Mesenteric fat pad (tissue), 1 donor: Measurements from ENCODE around the gene TSHZ2. TPM values are rescaled to one million over a fixed set of nuclear protein-coding genes. Genes with fewer than 3 reads are reported as not detected.
"Not testable (repeated sequence)": the region's sequence is repeated elsewhere in the genome, so short reads cannot be mapped to it uniquely, and the experiment has no call there.

ENCODE experiments used
- DNase-seq: peaks from one replicate; pipeline ENCODE4 v3.0.0-alpha.2; 2020; ENCODE audit warnings: low spot score
- total RNA-seq: library from RNA; stranded (reverse); fragmentation: NEBNext Ultra II Directional; extraction: Animal tissue kit (Norgen Biotek cat#: 25700); gene quantifications from one replicate; pipeline ENCODE4 v1.2.1, GENCODE V29; 2021
- donor health status: DM: yes; HTN: yes; CAD: no.

TSHZ2 gene
- total RNA-seq, 1 donor from 2014 or later: 60.5 TPM

- DNase-seq: no peak
Observed at GRCh38 chr20:53023732-53024520, 51.8 kb downstream of the TSHZ2 start.

DNA sequence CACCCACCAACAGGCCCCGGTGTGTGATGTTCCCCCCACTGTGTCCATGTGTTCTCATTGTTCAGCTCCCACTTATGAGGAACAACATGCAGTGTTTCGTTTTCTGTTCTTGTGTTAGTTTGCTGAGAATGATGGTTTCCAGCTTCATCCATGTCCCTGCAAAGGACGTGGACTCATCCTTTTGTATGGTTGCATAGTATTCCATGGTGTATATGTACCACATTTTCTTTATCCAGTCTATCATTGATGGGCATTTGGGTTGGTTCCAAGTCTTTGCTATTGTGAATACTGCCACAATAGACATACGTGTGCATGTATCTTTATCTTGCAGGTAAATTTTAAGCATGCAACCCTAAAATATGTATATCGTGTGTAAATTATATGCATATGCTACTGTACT, 52.5 kb downstream of the TSHZ2 start:
- DNase-seq: not testable (repeated sequence)

DNA sequence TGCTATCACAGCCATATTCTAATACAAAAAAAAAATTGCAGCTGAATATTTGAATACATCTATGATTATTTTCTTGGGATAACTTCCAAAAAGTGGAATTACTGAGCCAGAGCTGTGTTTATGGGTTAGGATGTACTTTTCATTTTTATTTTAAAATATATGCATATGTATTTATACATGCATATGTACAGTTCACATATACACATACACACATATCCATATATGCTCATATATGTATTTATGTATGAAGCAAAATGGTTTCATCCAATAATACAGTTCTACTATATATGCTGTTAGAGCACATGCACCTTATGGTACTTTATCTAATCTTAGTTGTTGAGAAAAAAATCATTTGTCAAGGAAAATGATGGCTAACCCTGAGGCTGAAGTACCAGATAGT, 54.9 kb downstream of the TSHZ2 start:
- DNase-seq: no peak

- no peak for DNase-seq
Observed at GRCh38 chr20:53028337-53029007, 56.3 kb downstream of the TSHZ2 start.

DNA sequence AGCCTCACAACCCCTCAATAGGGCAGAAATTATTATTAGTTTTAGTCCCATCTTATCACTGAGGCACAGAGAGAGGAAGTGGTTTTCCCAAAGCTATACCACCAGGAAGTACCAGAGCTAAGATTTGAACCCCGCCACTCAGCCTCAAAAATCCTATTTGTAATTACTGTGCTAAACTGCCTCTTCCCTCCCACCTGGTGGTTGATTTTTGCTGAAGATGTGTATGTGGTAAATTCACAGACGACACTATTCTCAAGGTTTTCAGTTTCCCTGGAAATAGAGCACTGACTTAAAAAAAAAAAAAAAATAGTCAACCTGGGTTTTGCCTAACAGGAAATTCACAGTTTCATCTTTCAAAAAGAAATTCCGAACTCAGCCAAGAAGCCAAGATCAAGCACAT, 57.9 kb downstream of the TSHZ2 start:
- no peak for DNase-seq

DNA sequence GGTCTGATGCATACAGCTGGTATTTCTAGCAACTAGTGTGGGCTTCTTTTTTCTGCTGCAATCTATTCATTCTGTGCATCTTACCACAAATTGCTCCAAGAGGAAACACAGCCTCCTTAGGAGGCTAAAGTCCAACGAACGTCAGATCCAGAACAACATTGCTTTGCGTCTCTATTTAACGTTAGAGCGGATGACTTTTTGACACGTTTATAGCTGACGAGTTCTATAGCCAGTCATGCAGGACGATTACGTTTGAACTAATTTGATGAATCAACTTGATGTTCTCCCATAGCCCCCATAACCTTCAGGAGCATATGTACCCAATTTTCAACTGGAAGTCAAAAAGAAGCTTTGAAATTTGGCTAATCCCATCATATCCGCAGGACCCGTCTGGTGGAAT, 59.9 kb downstream of the TSHZ2 start:
- DNase-seq: no peak

DNA sequence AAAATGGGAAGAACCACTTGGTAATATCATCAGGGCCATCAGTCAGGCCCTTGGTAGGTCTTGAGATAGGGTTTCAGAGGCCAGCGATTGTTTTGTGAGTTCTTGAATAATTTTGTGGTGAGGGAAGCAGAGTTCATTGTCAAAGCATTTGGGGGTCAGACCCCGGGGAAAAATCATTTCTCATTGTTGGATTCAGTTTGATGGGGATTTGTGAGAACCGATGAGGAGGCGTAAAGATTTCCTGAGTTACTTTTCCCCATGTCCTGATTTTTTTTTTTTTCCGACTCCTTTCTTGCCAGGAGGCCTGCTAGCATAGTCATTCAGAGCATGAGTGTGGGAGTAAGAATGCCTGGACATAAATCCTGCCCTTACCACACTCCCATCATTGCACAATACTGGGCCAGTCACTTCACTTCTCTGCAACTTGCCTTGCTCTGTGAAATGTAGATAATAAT, 60.3 kb downstream of the TSHZ2 start:
- no peak for DNase-seq

GRCh38 chr20:53033176-53033575, 61.0 kb downstream of the TSHZ2 start:
- DNase-seq: no peak

GRCh38 chr20:53034899-53035298, 62.7 kb downstream of the TSHZ2 start:
- DNase-seq: no peak

GRCh38 chr20:53036992-53037391, 64.8 kb downstream of the TSHZ2 start:
- no peak for DNase-seq

DNA sequence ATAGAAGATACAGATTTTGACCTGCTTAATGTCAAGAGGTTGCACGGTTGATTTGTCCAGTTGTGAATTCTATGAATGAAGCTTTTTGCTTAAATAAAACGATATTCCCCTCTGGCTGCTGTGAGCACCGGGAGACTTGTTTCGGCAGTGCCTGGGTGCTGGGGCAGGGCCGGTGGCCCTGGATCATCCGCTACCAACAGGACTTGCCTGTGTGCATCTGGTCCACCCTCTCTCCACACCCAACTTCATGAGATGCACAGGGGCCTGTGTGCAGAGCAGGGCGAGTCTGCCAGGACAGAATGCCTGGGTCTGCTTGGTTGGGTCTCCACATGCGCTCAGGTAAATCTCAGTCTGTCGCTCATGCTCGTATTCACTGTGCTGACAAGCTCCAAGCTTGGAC, 65.5 kb downstream of the TSHZ2 start:
- no peak for DNase-seq

- DNase-seq: no peak
Observed at GRCh38 chr20:53038299-53038698, 66.1 kb downstream of the TSHZ2 start.

DNA sequence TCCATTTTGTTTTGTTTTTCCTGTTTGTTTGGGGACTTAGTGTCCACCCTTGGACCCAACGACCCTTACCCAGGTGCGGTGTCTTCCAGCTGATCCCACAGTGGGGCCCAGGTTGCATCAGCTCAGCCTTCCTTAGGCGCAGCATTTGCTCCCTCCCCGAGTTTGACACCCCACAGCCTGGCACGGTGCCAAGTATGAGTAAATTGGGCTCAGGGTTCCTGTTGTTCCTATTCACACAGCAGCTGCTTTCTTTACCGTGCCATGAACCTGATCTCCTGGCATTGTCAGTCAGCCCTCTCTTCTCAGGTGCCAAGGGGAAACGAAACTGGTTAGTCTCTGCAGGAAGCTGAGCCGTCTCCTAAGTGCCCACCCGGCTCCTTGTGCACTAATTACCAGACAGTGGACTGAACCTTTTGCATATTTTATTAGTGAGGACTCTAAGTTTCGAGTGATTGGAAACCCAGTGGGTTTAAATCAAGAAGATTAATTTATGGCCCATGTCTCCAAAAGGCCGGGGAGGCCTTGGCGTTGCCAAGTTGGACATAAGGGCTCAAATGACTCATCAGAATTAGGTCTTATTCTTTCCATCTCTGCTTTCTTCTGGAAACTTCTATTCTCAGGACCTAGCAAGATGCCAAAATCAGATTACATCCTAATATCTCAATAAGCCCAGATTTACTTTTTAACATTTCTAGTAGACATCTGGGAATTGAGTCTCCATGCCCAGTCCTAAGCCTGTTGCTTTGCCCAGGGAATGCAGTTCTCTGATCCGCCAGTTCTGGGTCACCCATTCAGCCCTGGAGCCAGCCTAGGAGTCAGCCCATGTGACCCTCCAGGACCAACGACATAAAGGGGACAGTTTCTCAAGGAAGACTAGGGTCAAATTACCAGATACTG, 68.8 kb downstream of the TSHZ2 start:
- DNase-seq: no peak

GRCh38 chr20:53042521-53042920, 70.4 kb downstream of the TSHZ2 start:
- DNase-seq: no peak

GRCh38 chr20:53044296-53044695, 72.1 kb downstream of the TSHZ2 start:
- no peak for DNase-seq

DNA sequence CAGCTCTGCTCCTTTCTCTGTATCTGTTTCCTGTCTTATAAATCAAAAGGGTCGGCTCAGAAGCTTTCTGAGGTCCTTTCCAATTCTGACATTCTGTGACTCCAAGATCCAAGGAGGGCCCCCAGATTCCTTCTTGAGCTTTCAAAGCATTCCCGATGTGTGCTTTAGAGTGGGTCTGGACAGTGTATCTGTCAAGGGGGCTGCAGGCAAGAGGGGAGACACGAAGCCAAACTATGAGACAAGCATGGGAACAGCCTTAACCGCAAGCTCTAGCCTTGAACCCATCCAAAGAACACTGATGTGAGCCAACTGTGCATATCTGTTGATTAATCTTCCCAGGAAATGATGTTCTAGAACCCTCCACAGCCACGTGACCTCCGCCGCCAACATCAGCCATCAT, 73.8 kb downstream of the TSHZ2 start:
- no peak for DNase-seq

DNA sequence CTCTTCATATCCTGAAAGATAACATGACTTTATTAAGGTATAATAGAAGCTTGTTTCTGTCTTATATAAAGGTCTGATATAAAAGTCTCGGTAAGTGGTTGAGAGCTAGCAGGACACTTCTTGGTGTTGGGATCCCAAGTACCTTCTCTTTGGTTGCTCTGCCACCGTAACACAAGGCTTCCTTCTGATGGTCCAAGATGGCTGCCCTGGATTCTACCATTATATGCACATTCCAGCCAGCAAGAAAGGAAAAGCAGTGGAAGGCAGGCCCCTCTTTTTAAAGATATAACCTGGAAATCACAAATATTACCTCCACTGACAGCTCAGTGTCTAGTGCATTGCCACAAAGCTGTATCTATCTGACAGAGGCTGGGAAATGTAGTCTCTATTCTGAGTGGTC, 75.0 kb downstream of the TSHZ2 start:
- DNase-seq: no peak

DNA sequence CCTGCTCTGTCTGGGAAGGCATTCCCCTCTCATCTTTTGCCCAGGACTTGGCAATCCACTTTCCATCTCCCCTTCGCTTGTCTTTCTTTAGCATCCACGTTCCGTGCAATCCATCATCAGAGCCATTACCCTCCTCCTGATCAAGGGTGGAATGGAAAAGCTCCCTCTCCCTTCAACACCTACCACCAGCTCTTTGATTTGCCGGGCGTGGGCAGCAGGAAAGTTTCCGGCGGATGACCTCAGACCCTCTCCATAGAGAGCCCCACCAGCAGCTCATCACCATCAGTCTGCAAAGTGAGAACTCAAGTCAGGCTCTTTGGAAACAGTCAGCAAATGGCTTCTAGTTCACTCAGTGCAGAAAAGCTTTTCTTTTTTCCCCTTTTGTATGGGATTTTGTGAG, 76.2 kb downstream of the TSHZ2 start:
- DNase-seq: no peak

DNA sequence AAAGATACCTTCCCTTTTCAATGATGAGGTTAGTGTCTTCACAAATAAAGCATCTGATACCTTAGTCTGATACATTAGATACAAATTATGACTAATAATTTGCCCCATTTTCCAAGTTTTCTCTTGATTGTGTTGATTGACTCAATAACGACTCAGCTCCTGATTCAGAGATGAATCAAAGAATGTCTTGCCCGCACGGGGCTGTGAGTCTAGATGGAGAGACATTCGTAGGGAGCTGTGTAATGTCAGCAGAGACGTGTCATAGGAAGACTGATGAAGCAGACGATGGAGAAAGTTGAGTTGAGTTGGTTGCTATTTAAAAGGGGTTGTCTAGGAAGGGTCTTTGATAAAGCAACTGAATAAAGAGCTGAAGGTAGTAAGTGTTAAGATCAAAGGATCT, 78.2 kb downstream of the TSHZ2 start:
- DNase-seq: no peak

DNA sequence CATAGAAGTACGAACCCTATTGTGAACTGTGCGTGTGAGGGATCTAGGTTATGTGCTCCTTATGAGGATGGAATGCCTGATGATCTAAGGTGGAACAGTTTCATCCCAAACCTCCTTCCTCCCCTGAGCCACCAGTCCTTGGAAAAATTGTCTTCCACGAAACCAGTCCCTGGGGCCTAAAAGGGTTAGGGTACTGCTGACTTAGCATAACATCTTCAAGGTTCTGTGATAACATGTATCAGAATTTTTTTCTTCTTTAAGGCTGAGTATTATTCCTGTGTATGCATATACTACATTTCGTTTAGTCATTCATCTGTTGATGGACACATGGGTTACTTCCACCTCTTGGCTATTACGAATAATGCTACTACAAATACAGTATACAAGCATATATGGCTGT, 80.2 kb downstream of the TSHZ2 start:
- DNase-seq: no peak

- no peak for DNase-seq
Observed at GRCh38 chr20:53053595-53053994, 81.4 kb downstream of the TSHZ2 start.
